Neuron (in vitro differentiated cells): ENCODE results near the gene BICC1.

Source experiments
- H2AFZ ChIP-seq: one replicate; pipeline ENCODE4 v1.6.1; 2013; ENCODE audit warnings: low read depth, mild to moderate bottlenecking, inconsistent platforms, low read length, moderate library complexity
- H3K27me3 ChIP-seq: one replicate; pipeline ENCODE4 v1.6.1; 2013; ENCODE audit warnings: low read length; ENCODE audit not compliant: insufficient read depth
- H3K36me3 ChIP-seq: one replicate; pipeline ENCODE4 v1.6.1; 2013; ENCODE audit warnings: low read length; ENCODE audit not compliant: insufficient read depth
- H3K4me1 ChIP-seq: one replicate; pipeline ENCODE4 v1.6.1; 2013; ENCODE audit warnings: low read length; ENCODE audit not compliant: insufficient read depth
- H3K4me3 ChIP-seq: 2 replicates; pipeline ENCODE4 v1.5.1; 2013; ENCODE audit warnings: mild to moderate bottlenecking, low read length, moderate library complexity
- H3K9me3 ChIP-seq: one replicate; pipeline ENCODE4 v1.6.1; 2013; ENCODE audit warnings: low read length

The BICC1 gene

GRCh38 chr10:58641708-58642107, 129.0 kb downstream of the BICC1 start:
- peaks cover 11% of the 10 kb centered on the region for H3K4me1 ChIP-seq
- H3K4me3 ChIP-seq = no peak overlapping the region
- no peaks in the 10 kb centered on the region for H3K27me3 ChIP-seq

GRCh38 chr10:58642283-58642682, 129.6 kb downstream of the BICC1 start:
- Histone ChIP-seq H3K4me1 (peaks cover 11% of the 10 kb centered on the region), H3K27me3 (no peaks in the 10 kb centered on the region), H3K4me3 (no peak overlapping the region), H3K9me3 (no peaks in the 10 kb centered on the region), H3K36me3 (no peaks in the 10 kb centered on the region), H2AFZ (no peak overlapping the region)

More at GRCh38 chr10:58641708-58642107, 129.0 kb downstream of the BICC1 start:
- H3K9me3 ChIP-seq = no peaks in the 10 kb centered on the region
- no peak overlapping the region for H2AFZ ChIP-seq
- no peaks in the 10 kb centered on the region for H3K36me3 ChIP-seq

DNA sequence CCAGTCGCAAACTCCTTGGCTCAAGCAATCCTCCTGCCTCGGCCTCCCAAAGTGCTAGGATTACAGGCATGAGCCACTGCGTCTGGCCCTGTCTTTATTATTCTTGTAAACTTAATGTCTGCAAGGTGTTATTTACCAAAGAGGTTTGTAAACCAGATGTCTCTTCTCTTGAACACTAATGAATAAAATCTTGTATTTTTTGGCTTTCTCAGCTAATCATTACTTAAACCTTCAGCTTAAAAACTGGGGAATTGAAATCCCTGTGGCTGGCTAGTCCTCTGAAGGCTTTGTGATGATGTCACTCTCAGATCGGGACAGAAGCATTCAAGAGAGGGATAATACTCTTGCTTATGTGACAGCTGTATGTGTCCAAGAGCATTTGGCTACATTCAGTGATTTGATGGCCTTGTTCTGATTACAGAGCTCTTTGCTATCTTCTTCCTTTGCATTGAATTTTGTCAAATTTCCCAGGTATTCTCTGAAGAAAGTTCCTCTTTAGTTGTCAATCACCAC, 130.3 kb downstream of the BICC1 start:
- H3K4me3 ChIP-seq = no peak overlapping the region
- H2AFZ ChIP-seq = no peak overlapping the region
- peaks cover 11% of the 10 kb centered on the region for H3K4me1 ChIP-seq
- H3K9me3 ChIP-seq = no peaks in the 10 kb centered on the region
- H3K27me3 ChIP-seq = no peaks in the 10 kb centered on the region
- H3K36me3 ChIP-seq = no peaks in the 10 kb centered on the region

GRCh38 chr10:58644311-58644710, 131.6 kb downstream of the BICC1 start:
- H3K4me1 ChIP-seq = peaks cover 11% of the 10 kb centered on the region
- no peaks in the 10 kb centered on the region for H3K27me3 ChIP-seq
- H3K36me3 ChIP-seq = no peaks in the 10 kb centered on the region
- H2AFZ ChIP-seq = no peak overlapping the region
- H3K4me3 ChIP-seq = no peak overlapping the region
- H3K9me3 ChIP-seq = no peaks in the 10 kb centered on the region

DNA sequence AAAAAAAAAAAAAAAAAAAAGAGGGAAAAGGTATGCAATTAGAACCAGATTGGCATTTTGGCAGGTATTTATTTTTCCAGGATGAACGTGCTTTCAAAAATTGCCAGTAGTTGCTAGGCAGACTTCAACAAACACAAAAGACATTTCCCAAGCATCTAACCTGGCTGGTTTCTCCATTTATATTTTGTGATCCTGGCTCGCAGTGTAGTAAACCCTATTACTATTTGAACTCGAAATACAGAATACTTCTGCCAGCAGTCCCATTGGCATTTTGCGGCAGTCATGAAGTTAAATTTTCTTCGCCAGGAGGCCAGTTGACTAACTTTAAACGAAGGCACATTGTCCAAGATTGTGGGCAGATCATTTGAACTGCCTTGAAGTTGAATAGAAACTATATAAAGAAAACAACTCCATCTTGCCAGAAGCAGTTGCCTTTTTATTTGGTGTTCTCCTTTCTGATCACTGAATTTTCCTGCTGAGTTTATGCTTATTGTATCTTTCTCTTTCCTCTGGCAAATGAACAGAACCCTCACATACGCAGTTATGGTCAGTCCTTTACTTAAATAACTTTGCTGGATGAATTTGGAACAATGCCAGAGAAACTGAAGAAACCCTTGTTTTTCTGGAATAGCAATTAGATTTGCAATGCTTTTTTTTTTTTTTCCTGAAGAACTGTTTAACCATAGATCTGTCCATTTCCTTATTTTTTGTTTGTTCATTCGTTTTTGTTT, 132.9 kb downstream of the BICC1 start:
- peaks cover 11% of the 10 kb centered on the region for H3K4me1 ChIP-seq

DNA sequence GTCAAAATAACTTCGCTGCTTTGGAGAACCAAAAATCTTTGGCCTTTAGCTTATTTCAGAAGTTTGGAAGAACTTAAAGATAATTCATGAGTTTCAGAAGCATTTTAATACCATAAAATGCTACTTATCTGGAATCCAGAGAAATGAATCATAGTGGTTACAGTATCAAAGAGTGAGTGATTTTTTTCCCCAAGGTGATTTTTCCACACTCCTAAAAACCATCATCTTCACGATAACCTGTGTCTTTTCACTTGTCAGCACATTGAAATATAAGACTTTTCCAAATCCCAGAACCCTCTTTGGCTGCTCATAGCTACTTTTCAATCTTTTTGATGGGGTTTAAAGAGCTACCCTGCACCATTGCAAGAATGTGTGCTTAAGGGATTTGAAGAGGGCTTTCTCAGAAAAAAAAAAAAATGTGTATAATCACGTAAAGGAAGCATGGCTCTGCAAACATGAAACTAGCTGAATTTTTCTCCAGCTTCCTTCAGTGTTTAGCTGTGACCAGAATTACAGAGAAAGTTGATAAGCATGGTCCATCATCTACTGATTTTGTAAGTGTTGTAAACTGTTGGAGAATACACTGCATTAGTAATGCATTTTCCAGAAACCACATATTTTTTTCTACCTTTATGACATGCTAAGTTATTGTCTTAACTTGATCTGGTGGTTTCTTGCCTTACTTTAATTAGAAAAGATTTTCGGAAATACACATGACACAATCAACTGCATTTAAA, 134.9 kb downstream of the BICC1 start:
- H3K4me1 ChIP-seq = no peaks in the 10 kb centered on the region
- no peak overlapping the region for H2AFZ ChIP-seq
- no peaks in the 10 kb centered on the region for H3K9me3 ChIP-seq
- H3K27me3 ChIP-seq = no peaks in the 10 kb centered on the region
- no peaks in the 10 kb centered on the region for H3K36me3 ChIP-seq
- no peak overlapping the region for H3K4me3 ChIP-seq

More for the DNA sequence above, 132.9 kb downstream of the BICC1 start:
- Histone ChIP-seq H3K36me3 (no peaks in the 10 kb centered on the region), H3K9me3 (no peaks in the 10 kb centered on the region), H3K4me3 (no peak overlapping the region), H3K27me3 (no peaks in the 10 kb centered on the region), H2AFZ (no peak overlapping the region)

DNA sequence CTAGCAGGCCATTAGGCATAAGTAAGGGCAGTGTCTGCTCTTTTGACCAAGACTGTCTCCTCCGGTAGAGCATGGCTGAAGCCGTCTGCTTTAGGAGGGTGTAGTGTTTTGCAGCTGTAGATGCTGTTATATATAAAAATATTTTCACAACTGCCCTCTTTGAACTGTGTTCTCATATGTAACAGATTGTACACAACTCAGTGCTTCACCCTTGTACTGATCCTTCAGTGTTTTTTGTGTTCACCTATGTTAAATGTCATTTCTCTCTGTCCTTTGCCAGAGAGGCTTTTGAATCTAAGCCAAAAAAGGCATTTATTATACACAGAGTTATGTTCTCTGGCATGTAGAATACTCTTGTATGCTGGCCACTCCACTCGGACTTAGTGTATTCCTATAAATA, 135.5 kb downstream of the BICC1 start:
- H3K4me1 ChIP-seq = no peaks in the 10 kb centered on the region
- H3K4me3 ChIP-seq = no peak overlapping the region
- no peaks in the 10 kb centered on the region for H3K9me3 ChIP-seq
- H2AFZ ChIP-seq = no peak overlapping the region
- no peaks in the 10 kb centered on the region for H3K36me3 ChIP-seq
- H3K27me3 ChIP-seq = no peaks in the 10 kb centered on the region

- Histone ChIP-seq H3K27me3 (no peaks in the 10 kb centered on the region), H3K4me3 (no peak overlapping the region), H2AFZ (no peak overlapping the region), H3K4me1 (no peaks in the 10 kb centered on the region), H3K36me3 (no peaks in the 10 kb centered on the region), H3K9me3 (no peaks in the 10 kb centered on the region)
Measured at GRCh38 chr10:58651040-58651439, 138.4 kb downstream of the BICC1 start.

GRCh38 chr10:58651742-58652141, 139.1 kb downstream of the BICC1 start:
- Histone ChIP-seq H3K4me1 (no peaks in the 10 kb centered on the region), H2AFZ (no peak overlapping the region), H3K36me3 (no peaks in the 10 kb centered on the region), H3K4me3 (no peak overlapping the region), H3K27me3 (no peaks in the 10 kb centered on the region), H3K9me3 (no peaks in the 10 kb centered on the region)

DNA sequence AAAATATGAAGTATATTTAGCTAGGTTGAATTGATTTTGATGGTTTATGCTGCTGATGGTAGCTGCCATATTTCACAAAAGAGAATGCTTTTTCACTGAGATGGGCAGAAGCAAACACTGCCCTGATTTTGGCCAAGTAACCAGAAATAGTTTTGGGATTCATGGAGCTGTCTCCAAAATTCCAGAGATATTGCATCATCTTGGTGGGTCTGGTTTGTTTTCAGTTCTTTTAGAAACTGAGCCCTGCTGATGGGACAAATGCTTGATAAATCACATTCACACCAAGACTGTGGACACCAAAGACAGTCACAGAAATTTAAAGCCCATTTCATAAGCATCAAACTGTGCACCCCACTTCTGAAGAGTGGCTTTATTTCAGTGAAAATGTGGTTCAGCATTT, 140.5 kb downstream of the BICC1 start:
- Histone ChIP-seq H3K4me3 (no peak overlapping the region), H3K27me3 (no peaks in the 10 kb centered on the region), H3K4me1 (no peaks in the 10 kb centered on the region), H3K9me3 (no peaks in the 10 kb centered on the region), H2AFZ (no peak overlapping the region), H3K36me3 (no peaks in the 10 kb centered on the region)

DNA sequence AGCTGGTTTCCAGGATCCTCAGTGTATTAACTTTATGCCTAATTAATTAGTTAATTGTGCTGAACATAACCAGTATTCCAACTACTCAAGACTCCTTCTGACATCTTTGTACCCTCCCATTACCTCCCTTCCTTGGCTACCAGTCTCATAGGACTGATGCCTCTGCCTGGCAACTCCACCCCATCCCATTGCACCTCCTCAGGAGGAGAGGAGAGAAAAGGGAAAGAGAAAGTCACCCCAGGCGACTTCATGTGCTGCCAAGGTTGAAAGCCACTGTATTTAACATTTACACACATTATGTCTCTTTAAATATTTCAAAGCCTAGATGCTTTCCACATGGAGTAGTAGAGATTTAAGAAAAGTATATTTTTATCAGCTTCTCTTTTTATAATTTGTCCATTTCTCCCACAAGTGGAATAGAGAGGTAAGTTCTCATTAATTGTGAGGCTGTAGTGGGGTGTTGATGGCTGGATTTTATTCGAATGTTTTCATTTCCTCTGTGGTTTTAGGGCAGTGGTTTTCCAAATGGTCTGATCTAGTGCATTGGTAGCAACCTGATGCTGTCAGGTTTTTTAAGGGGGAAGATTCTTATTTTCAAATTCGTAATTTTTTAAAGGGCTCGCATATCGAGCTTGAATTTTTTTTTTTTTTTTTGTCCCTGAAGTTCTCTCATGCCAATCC, 148.0 kb downstream of the BICC1 start:
- H3K4me3 ChIP-seq = no peak overlapping the region
- no peak overlapping the region for H2AFZ ChIP-seq
- no peaks in the 10 kb centered on the region for H3K4me1 ChIP-seq
- H3K9me3 ChIP-seq = no peaks in the 10 kb centered on the region
- H3K27me3 ChIP-seq = no peaks in the 10 kb centered on the region
- no peaks in the 10 kb centered on the region for H3K36me3 ChIP-seq

DNA sequence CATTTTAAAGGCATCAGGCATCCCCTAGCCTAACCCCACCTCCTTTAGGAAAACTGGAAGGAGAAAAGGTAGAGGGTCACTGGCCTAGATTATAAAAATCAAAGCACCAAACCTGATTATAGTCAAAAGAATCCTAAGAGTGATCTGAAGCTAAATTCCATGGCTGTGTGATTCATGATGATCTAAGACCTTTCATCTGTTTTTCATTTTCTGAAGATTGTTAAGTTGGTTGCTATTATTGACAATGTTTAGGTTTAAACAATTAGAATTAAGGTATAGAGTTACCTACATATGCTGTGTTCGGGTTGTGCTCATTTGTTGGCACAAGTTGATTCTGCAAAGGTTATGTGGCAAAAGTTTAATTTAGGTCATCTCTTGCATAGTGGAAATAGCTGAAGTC, 148.7 kb downstream of the BICC1 start:
- Histone ChIP-seq H3K4me3 (no peak overlapping the region), H3K36me3 (no peaks in the 10 kb centered on the region), H3K4me1 (no peaks in the 10 kb centered on the region), H3K9me3 (no peaks in the 10 kb centered on the region), H3K27me3 (no peaks in the 10 kb centered on the region), H2AFZ (no peak overlapping the region)

DNA sequence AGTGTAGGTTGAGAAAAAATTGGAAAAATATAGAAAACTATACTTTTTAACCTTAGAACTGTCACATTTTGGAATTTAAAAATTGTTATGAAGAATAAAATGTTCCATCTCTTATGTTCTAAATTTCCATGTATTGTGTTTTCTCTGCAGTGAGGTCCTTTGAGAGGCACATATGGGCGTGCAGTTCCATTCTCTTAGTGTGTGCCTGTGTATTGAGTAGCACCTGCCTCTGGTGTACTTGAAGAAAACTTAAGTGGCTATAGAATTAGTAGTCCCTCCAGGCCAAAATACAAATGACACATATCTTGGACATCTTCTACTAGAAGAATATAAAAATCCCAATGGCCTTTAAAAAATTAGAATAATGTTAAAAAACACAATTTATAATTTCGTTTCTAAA, 149.2 kb downstream of the BICC1 start:
- no peak overlapping the region for H2AFZ ChIP-seq
- H3K36me3 ChIP-seq = no peaks in the 10 kb centered on the region
- H3K4me3 ChIP-seq = no peak overlapping the region
- H3K9me3 ChIP-seq = no peaks in the 10 kb centered on the region
- H3K27me3 ChIP-seq = no peaks in the 10 kb centered on the region
- no peaks in the 10 kb centered on the region for H3K4me1 ChIP-seq
